Lower lobe of right lung (tissue), 2 donors: ENCODE measurements around the gene CUL2. TPM values are rescaled to one million over a fixed set of nuclear protein-coding genes. Genes with fewer than 3 reads are reported as not detected.
"Not testable (repeated sequence)": the region's sequence is repeated elsewhere in the genome, so short reads cannot be mapped to it uniquely, and the experiment has no call there.

Experiments
- ATAC-seq, 2 donors: fragments of 200-7000 bp; cut with Tn5 transposase; one replicate each; pipeline ENCODE4 v1.9.1; 2020 to 2022; ENCODE audit warnings: mild to moderate bottlenecking in 2 of 2, moderate library complexity in 2 of 2
- DNase-seq: peaks from one replicate; pipeline ENCODE4 v3.0.0-alpha.2; 2020
- H3K27ac ChIP-seq: fragments of 200-600 bp; one replicate; pipeline ENCODE4 v1.8.0; 2022
- H3K27me3 ChIP-seq: fragments of 200-600 bp; one replicate; pipeline ENCODE4 v1.8.0; 2022; ENCODE audit warnings: low read depth
- H3K36me3 ChIP-seq: fragments of 200-600 bp; one replicate; pipeline ENCODE4 v1.8.0; 2022; ENCODE audit warnings: mild to moderate bottlenecking
- H3K4me1 ChIP-seq: fragments of 200-600 bp; one replicate; pipeline ENCODE4 v1.8.0; 2022
- H3K4me3 ChIP-seq: fragments of 200-600 bp; one replicate; pipeline ENCODE4 v1.8.0; 2022; ENCODE audit warnings: mild to moderate bottlenecking
- H3K9me3 ChIP-seq: fragments of 200-600 bp; one replicate; pipeline ENCODE4 v1.8.0; 2022
- intact Hi-C: fragments of 100-400 bp; cut with DNase I; formaldehyde crosslinking; loops from one replicate; pipeline ENCODE4 v1.11.0; 2022
- total RNA-seq: library from RNA; stranded (reverse); fragmentation: NEBNext Ultra II Directional; extraction: Animal tissue kit (Norgen Biotek cat#: 25700); gene quantifications from one replicate; pipeline ENCODE4 v1.2.1, GENCODE V29; 2021
- TF ChIP-seq, protein P1 (sequence below): fragments of 200-600 bp; IDR thresholded peaks from one replicate; pipeline ENCODE4 v1.8.0; 2022; ENCODE audit warnings: antibody characterized with exemption, mild to moderate bottlenecking
- donor health status: DM: no; HTN: yes; CAD: no; lungs with severe emphysema.

The CUL2 gene
- total RNA-seq, 1 donor from 2014 or later = 36.4 TPM

DNA sequence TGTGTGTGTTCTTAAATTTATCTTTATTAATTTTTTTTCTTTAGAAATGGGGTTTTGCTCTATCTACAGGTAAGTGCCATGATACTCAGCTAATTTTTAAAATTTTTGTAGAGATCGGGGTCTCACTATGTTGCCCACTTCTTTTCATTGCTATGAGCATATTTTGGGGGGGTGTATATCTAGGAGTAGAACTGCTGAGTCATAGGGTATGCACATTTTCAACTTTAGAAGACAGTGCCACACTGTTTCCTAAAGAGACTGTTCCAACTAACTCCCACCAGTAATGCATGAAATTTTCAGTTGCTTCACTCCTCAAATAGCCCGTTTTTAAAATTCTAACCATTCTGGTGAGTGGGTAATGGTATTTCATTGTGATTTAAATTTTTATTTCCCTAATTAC, 108.3 kb downstream of the CUL2 start:
- H3K9me3 ChIP-seq = peaks cover 16% of the 10 kb centered on the region
- ATAC-seq (no peak), DNase-seq (no peak)
- H3K27me3 ChIP-seq = no peaks in the 10 kb centered on the region
- TF ChIP-seq, protein P1, sequence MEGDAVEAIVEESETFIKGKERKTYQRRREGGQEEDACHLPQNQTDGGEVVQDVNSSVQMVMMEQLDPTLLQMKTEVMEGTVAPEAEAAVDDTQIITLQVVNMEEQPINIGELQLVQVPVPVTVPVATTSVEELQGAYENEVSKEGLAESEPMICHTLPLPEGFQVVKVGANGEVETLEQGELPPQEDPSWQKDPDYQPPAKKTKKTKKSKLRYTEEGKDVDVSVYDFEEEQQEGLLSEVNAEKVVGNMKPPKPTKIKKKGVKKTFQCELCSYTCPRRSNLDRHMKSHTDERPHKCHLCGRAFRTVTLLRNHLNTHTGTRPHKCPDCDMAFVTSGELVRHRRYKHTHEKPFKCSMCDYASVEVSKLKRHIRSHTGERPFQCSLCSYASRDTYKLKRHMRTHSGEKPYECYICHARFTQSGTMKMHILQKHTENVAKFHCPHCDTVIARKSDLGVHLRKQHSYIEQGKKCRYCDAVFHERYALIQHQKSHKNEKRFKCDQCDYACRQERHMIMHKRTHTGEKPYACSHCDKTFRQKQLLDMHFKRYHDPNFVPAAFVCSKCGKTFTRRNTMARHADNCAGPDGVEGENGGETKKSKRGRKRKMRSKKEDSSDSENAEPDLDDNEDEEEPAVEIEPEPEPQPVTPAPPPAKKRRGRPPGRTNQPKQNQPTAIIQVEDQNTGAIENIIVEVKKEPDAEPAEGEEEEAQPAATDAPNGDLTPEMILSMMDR = no peak
- H3K4me1 ChIP-seq = no peaks in the 10 kb centered on the region
- no peak overlapping the region for H3K27ac ChIP-seq
- intact Hi-C loops = no loop called here
- H3K36me3 ChIP-seq = no peaks in the 10 kb centered on the region
- no peak overlapping the region for H3K4me3 ChIP-seq

DNA sequence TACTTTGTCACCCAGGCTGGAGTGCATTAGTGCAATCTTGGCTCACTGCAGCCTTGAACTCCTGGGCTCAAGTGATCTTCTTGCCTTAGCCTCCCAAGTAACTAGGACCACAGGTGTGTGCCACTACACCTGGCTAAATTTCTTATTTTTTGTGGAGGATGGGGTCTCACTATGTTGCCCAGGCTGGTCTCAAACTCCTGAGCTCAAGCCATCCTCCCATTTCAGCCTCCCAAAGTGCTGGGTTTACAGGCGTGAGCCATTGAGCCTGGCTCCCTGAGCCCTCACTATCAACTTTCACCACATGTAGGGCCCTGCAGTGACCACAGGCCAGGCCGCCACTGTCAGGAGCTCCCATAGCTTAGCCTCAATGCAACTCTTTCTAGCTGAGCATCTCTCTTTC, 110.2 kb downstream of the CUL2 start:
- intact Hi-C loops = no loop called here
- no peaks in the 10 kb centered on the region for H3K27me3 ChIP-seq
- ATAC-seq (no peak), DNase-seq (no peak)
- TF ChIP-seq, protein P1 = no peak
- H3K4me1 ChIP-seq = no peaks in the 10 kb centered on the region
- peaks cover 3% of the 10 kb centered on the region for H3K9me3 ChIP-seq
- H3K27ac ChIP-seq = no peak overlapping the region
- H3K36me3 ChIP-seq = no peaks in the 10 kb centered on the region
- no peak overlapping the region for H3K4me3 ChIP-seq

DNA sequence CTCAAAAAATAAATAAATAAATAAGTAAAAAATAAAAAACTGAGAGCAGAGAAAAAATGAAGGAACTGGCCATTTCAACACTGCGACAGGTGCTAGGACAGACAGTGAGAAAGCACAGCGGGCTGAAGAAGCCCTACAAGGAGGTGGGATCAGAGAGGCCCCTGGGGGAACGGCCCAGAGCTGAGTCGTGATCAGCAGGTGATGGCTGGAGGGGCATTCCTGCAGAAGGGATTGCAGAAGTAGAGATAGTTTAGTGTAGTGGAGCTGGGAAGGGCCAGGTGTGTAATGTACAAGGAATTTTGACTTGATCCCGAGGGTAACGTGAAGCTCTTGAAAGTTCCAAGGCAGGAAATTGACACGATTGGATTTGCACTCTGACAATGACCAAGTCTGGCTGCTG, 112.1 kb downstream of the CUL2 start:
- ATAC-seq (no peak), DNase-seq (no peak)
- Histone ChIP-seq H3K9me3 (no peaks in the 10 kb centered on the region), H3K27ac (no peak overlapping the region), H3K36me3 (no peaks in the 10 kb centered on the region), H3K4me1 (no peaks in the 10 kb centered on the region), H3K27me3 (no peaks in the 10 kb centered on the region), H3K4me3 (no peak overlapping the region)
- intact Hi-C loops = no loop called here
- TF ChIP-seq, protein P1 = no peak

DNA sequence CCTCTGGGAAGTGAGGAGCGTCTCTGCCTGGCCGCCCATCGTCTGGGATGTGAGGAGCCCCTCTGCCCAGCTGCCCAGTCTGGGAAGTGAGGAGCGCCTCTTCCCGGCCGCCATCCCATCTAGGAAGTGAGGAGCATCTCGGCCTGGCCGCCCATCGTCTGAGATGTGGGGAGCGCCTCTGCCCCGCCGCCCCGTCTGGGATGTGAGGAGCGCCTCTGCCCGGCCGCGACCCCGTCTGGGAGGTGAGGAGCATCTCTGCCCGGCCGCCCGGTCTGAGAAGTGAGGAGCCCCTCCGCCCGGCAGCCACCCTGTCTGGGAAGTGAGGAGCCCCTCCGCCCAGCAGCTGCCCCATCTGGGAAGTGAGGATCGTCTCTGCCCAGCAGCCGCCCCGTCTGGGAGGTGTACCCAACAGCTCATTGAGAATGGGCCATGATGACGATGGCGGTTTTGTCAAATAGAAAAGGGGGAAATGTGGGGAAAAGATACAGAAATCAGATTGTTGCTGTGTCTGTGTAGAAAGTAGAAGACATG, 113.7 kb downstream of the CUL2 start:
- intact Hi-C loops, H3K4me1 ChIP-seq, H3K27ac ChIP-seq, DNase-seq, H3K36me3 ChIP-seq, H3K4me3 ChIP-seq, H3K27me3 ChIP-seq, H3K9me3 ChIP-seq, ATAC-seq: not testable (repeated sequence)

DNA sequence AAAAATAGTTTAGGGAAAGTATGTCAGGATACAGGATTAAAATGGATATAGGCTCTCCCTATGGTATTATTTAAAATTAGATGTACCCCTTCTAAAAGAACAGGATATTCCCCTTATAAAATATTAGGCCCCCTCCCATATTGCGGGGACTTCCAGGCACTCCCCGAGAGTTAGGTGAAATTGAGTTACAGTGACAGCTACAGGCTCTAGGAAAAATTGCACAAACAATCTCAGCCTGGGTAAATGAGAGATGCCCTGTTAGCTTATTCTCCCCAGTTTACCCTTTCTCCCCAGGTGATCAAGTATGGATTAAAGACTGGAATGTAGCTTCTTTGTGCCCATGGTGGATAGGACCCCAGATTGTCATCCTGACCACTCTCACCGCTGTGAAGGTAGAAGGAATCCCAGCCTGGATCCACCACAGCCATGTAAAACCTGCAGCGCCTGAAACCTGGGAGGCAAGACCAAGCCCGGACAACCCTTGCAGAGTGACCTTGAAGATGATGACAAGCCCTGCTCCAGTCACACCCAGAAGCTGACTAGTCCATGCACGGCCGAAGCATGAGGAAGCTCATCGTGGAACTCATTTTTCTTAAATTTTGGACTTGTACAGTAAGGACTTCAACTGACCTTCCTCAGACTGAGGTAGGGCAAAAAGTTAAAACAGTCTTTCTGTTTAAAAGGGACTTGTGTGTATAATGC, 115.6 kb downstream of the CUL2 start:
- H3K4me3 ChIP-seq = peak overlapping the region; percentile 38
- H3K27me3 ChIP-seq, H3K36me3 ChIP-seq, DNase-seq, H3K27ac ChIP-seq, H3K9me3 ChIP-seq, ATAC-seq, intact Hi-C loops, H3K4me1 ChIP-seq: not testable (repeated sequence)
- TF ChIP-seq, protein P1 = peak; percentile 26

DNA sequence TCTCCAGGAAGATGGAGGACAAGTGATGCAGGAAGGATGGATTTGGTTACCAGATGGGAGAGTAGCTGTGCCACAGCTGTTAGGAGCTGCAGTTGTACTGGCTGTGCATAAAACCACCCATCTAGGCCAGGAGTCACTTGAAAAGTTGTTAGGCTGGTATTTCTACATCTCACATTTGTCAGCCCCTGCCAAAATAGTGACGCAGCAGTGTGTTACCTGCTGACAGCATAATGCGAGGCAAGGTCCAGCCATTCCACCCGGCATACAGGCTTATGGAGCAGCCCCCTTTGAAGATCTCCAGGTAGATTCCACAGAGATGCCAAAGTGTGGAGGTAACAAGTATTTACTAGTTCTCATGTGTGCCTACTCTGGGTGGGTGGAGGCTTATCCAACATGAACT, 116.4 kb downstream of the CUL2 start:
- DNase-seq = peak; percentile 62

DNA sequence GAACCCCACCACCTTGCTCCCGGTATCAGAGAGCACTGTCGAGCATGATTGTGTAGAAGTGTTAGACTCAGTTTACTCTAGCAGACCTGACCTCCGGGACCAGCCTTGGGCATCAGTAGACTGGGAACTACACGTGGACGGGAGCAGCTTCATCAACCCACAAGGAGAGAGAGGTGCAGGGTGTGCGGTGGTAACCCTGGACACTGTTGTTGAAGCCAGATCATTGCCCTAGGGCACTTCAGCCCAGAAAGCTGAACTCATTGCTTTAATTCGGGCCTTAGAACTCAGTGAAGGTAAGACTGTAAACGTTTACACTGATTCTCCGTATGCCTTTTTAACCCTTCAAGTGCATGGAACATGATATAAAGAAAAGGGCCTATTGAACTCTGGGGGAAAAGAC, 117.0 kb downstream of the CUL2 start:
- H3K4me1 ChIP-seq, H3K4me3 ChIP-seq, intact Hi-C loops, DNase-seq, H3K36me3 ChIP-seq, H3K27ac ChIP-seq, H3K27me3 ChIP-seq, H3K9me3 ChIP-seq, ATAC-seq: not testable (repeated sequence)

More for the DNA sequence above, 116.4 kb downstream of the CUL2 start:
- H3K36me3 ChIP-seq, intact Hi-C loops, H3K4me1 ChIP-seq, H3K9me3 ChIP-seq, H3K27ac ChIP-seq, H3K27me3 ChIP-seq, ATAC-seq: not testable (repeated sequence)
- H3K4me3 ChIP-seq = peak overlapping the region; percentile 38

DNA sequence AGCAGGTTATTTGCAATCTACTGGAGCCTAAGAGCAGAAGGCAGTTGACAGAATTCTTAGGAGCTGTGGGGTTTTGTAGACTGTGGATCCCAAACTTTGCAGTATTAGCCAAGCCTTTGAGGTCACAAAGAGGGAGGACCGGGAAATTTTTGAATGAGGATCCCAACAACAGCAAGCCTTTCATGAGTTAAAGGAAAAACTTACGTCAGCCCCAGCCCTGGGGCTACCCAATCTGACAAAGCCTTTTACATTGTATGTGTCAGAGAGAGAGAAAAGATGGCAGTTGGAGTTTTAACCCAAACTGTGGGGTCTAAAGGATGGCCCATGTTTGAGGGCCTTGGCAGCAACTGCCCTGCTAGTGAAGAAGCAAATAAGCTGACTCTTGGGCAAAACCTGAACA, 117.5 kb downstream of the CUL2 start:
- DNase-seq, H3K4me3 ChIP-seq, H3K36me3 ChIP-seq, H3K27ac ChIP-seq, ATAC-seq, intact Hi-C loops, H3K9me3 ChIP-seq, H3K27me3 ChIP-seq, H3K4me1 ChIP-seq: not testable (repeated sequence)

DNA sequence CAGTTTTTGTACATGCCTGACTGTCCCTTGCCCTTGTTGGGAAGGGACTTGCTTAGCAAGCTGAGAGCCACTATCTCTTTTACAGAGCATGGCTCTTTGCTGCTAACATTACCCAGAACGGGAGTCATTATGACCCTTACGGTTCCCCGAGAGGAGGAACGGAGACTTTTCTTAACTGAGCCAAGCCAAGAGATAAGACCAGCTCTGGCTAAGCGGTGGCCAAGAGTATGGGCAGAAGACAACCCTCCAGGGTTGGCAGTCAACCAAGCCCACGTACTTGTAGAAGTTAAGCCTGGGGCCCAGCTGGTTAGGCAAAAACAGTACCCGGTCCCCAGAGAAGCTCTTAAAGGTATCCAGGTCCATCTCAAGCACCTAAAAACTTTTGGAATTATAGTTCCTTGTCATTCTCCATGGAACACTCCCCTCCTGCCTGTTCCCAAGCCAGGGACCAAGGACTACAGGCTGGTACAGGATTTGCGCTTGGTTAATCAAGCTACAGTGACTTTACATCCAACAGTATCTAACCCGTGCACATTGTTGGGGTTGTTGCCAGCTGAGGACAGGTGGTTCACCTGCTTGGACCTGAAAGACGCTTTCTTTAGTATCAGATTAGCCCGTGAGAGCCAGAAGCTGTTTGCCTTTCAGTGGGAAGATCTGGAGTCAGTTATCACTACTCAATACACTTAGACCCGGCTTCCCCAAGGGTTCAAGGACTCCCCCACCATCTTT, 118.4 kb downstream of the CUL2 start:
- peaks cover 11% of the 10 kb centered on the region for H3K4me1 ChIP-seq
- H3K27ac ChIP-seq, H3K9me3 ChIP-seq, ATAC-seq, H3K36me3 ChIP-seq, DNase-seq, H3K27me3 ChIP-seq, intact Hi-C loops, H3K4me3 ChIP-seq: not testable (repeated sequence)
